Right atrium auricular region (tissue), 2 donors: ENCODE results near the gene CAPN15. TPM values are rescaled to one million over a fixed set of nuclear protein-coding genes. Genes with fewer than 3 reads are reported as not detected.
"Not testable (repeated sequence)": the region's sequence is repeated elsewhere in the genome, so short reads cannot be mapped to it uniquely, and the experiment has no call there.

Experiments
- DNase-seq: peaks from one replicate; pipeline ENCODE4 v3.0.0-alpha.2; 2019; ENCODE audit warnings: low spot score
- H3K27ac ChIP-seq, 2 donors: fragments of 200-600 bp; sonication (generic); 1 replicate in 1 of 2; 2 replicates in 1 of 2; pipeline ENCODE4 v1.5.1; 2016 to 2019
- H3K27me3 ChIP-seq, 2 donors: fragments of 200-600 bp; sonication (generic); one replicate each; pipeline versions ENCODE4 v1.5.1 to v1.6.0; 2017 to 2019
- H3K36me3 ChIP-seq: fragments of 200-600 bp; sonication (generic); one replicate; pipeline ENCODE4 v1.5.1; 2016
- H3K4me1 ChIP-seq, 2 donors: fragments of 200-600 bp; sonication (generic); one replicate each; pipeline versions ENCODE4 v1.5.1 to v1.6.0; 2017 to 2019
- H3K4me3 ChIP-seq, 2 donors: fragments of 200-600 bp; sonication (generic); 1 replicate in 1 of 2; 2 replicates in 1 of 2; pipeline ENCODE4 v1.5.1; 2017 to 2019; ENCODE audit warnings: mild to moderate bottlenecking in 1 of 2, moderate library complexity in 1 of 2
- H3K9me3 ChIP-seq, 2 donors: fragments of 200-600 bp; sonication (generic); one replicate each; pipeline ENCODE4 v1.5.1; 2019
- total RNA-seq, 2 donors: library from RNA; depleted of rRNA; stranded (reverse); fragments of >200 nt; gene quantifications; one replicate each; pipeline ENCODE4 v1.1.0, GENCODE V29; 2016
- TF ChIP-seq, protein P1 (sequence below), 2 donors: fragments of 200-600 bp; sonication (generic); IDR thresholded peaks; one replicate each; pipeline ENCODE4 v1.5.1; 2019; ENCODE audit warnings: antibody characterized with exemption in 2 of 2

The CAPN15 gene
- total RNA-seq, 2 donors from 2014 or later = 18.5 to 28.1 TPM

DNA sequence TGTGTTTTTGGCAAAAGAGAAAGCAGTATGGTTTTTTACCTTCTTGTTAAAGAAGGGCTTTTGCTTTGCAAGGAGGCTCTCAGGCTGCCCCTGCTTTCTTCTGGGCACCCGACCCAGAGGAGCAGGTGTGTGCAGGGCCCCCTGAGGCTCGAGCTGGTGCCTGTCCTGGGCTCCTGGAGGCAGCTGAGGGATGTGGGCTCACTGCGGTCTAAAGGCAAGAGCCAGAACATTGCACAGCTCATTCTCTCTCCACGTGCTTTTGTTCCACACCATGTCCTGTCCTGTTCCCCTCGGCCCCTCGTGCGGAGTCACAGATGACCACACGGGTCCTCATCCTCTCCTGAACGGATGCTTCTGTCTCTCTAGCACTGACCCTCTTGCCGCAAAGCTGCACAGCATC lies 36.7 kb upstream of the CAPN15 start:
- Histone ChIP-seq H3K4me3 (no peak overlapping the region), H3K9me3 (no peaks in the 10 kb centered on the region), H3K27me3 (no peaks in the 10 kb centered on the region), H3K36me3 (peaks cover 30% of the 10 kb centered on the region), H3K4me1 (no peaks in the 10 kb centered on the region), H3K27ac (no peak overlapping the region)
- TF ChIP-seq, protein P1, sequence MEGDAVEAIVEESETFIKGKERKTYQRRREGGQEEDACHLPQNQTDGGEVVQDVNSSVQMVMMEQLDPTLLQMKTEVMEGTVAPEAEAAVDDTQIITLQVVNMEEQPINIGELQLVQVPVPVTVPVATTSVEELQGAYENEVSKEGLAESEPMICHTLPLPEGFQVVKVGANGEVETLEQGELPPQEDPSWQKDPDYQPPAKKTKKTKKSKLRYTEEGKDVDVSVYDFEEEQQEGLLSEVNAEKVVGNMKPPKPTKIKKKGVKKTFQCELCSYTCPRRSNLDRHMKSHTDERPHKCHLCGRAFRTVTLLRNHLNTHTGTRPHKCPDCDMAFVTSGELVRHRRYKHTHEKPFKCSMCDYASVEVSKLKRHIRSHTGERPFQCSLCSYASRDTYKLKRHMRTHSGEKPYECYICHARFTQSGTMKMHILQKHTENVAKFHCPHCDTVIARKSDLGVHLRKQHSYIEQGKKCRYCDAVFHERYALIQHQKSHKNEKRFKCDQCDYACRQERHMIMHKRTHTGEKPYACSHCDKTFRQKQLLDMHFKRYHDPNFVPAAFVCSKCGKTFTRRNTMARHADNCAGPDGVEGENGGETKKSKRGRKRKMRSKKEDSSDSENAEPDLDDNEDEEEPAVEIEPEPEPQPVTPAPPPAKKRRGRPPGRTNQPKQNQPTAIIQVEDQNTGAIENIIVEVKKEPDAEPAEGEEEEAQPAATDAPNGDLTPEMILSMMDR (IDR thresholded peaks at IDR 0.05) = no peak
- DNase-seq = no peak

DNA sequence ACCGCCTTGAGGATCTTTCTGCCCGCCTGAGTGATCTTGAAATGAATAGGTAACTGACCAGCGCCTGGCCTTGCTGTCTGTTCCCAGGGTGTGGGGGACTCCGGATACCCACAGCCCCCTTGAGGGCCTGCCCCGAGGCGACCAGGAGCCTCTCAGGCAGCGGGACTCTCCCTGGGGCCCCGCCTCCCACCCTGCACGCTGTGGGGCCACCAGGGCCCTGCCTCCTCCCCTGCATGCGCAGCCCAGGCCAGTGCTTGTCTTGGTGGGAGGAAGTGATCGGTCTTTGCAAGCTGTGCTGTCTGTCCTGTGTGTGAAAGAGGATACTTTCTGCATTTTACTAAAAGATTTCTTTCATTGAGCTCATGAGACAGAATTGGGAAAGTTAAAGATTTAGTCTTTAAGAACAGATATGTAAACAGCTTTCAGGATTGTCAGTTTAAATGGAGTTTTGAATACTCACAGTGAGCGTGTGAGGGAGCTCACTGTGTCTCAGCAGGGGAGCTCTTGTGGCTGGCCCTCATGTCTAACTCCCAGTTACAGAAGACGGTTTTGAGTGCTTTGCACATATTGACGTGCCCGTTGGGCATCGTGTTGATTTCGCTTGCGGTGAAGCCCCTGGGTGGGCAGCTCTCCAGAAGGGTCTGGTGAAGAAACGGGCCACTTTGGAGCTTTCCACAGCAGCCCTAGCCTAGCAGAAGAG lies 36.1 kb upstream of the CAPN15 start:
- no peaks in the 10 kb centered on the region for H3K9me3 ChIP-seq
- no peak overlapping the region for H3K4me3 ChIP-seq
- TF ChIP-seq, protein P1 (IDR thresholded peaks at IDR 0.05) = no peak
- no peaks in the 10 kb centered on the region for H3K27me3 ChIP-seq
- peaks cover 30% of the 10 kb centered on the region for H3K36me3 ChIP-seq
- no peak overlapping the region for H3K27ac ChIP-seq
- no peak for DNase-seq
- H3K4me1 ChIP-seq = no peaks in the 10 kb centered on the region

DNA sequence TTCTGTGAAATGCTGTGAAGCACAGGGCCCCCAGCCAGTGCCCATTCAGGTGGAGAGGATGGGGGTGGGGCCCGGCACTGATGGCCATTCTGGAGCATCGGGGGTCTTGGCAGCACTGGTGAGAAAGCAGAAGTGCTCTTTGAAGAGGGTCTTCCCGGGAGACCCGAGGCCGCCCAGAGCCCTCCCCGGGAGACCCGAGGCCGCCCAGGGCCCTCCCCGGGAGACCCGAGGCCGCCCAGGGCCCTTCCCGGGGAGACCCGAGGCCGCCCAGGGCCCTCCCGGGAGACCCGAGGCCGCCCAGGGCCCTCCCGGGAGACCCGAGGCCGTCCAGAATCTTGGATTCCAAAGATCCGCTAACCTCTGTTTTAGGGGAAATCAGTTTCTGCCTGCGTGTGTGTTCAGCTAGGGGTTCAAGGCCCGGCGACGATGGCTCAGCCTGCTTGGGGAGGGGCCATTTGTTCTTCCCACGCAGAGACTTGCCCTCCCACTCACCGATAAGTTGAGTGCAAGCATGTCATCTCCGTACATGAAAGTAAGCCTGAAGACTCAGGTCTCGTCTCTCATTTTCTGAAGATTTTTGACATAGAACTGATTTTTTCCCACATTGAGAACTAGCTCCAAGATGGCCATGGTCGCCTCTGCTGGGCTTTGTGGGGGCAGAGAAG lies 35.2 kb upstream of the CAPN15 start:
- DNase-seq = no peak
- Histone ChIP-seq H3K36me3 (peaks cover 34% of the 10 kb centered on the region), H3K27ac (no peak overlapping the region)

GRCh38 chr16:494676-495075 lies 32.8 kb upstream of the CAPN15 start:
- H3K27me3 ChIP-seq, H3K4me3 ChIP-seq, H3K9me3 ChIP-seq, DNase-seq, H3K27ac ChIP-seq, H3K4me1 ChIP-seq: not testable (repeated sequence)
- H3K36me3 ChIP-seq = peaks cover 26% of the 10 kb centered on the region

More for the DNA sequence above, 35.2 kb upstream of the CAPN15 start:
- Histone ChIP-seq H3K9me3 (no peaks in the 10 kb centered on the region), H3K27me3 (no peaks in the 10 kb centered on the region), H3K4me3 (no peak overlapping the region), H3K4me1 (no peaks in the 10 kb centered on the region)
- TF ChIP-seq, protein P1 (IDR thresholded peaks at IDR 0.05) = no peak

DNA sequence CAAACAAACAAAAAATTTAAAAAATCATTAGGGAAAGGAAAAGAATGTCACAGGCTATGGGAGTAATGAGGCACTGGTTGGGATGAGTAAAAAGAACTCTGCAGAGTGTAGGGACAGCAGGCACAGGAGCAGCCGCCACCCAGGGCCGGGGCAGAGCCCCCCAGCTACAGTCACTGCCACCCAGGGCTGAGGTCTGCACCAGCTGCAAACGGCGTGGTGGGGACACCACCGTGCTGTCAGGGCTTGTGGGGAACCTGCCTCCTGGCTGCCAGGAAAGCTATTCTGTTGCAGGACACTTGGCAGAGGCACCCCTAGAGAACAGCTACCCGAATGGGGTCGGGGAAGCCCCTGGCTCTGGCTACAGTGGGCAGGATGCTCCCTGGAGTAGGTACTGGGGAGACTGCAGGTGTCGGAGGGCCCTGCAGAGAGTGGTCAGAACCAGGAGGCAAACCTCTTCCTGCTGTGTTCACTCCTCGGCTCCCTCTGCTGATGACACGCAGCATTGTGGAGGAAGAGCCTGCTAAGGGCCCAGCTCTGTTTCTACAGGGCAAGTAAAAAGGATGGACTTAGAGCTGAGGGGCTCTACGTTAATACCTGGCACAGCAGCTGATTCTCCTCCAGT lies 32.3 kb upstream of the CAPN15 start:
- H3K36me3 ChIP-seq = peaks cover 20% of the 10 kb centered on the region

More for the DNA sequence above, 32.3 kb upstream of the CAPN15 start:
- DNase-seq = no peak
- H3K27me3 ChIP-seq = no peaks in the 10 kb centered on the region
- H3K27ac ChIP-seq = no peak overlapping the region
- no peaks in the 10 kb centered on the region for H3K4me1 ChIP-seq
- TF ChIP-seq, protein P1 (IDR thresholded peaks at IDR 0.05) = peak in 1 of 2 donors; percentile 47
- no peak overlapping the region for H3K4me3 ChIP-seq
- H3K9me3 ChIP-seq = no peaks in the 10 kb centered on the region
